ENCODE results near the gene LINS1. TPM values are rescaled to one million over a fixed set of nuclear protein-coding genes. Genes with fewer than 3 reads are reported as not detected.

The LINS1 gene
- total and polyA plus RNA-seq, 4 donors, result 7.1 to 19.2 (median 12.1) TPM

DNA sequence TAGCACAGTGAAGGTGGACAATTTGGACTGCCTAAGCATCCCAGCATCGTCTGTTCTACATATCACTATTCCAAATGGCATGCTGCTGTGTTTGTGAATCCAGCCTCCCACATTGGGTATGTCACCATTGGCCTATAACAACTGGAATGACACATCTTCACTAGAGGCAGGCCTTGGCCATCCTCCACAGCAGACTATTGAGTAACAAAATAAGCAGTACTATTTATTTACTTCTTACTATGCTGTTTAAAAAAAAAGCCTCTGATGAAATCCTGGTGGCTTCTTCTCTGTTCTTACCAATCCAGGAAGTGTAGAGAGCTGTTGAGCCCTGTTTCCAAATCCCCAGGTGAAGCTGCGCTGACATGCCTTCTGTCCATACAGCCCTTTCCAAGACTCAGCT, 42.7 kb downstream of the LINS1 start:
- H3K4me3 ChIP-seq (ENCODE audit: low read length in 2 of 2), result no peak overlapping the region
- H3K9me3 ChIP-seq (ENCODE audit: control insufficient read depth, low read length), result no peaks in the 10 kb centered on the region
- no peaks in the 10 kb centered on the region for H3K36me3 ChIP-seq (ENCODE audit: control insufficient read depth in 1 of 2, insufficient read depth in 2 of 2, low read length in 1 of 2)
- H3K27me3 ChIP-seq (ENCODE audit: control insufficient read depth in 1 of 2, insufficient read depth in 2 of 2, low read length in 1 of 2), result no peaks in the 10 kb centered on the region
- peak; percentile 48 for ATAC-seq (ENCODE audit: low FRiP score)
- intact Hi-C loops (cut with DNase I), result no loop called here
- H3K27ac ChIP-seq (ENCODE audit: low read depth in 1 of 2, low read length in 2 of 2), result no peak overlapping the region
- WGBS, 2 donors, result 88 to 95% methylated on average over 2 of the region's 2 CpGs
- DNase-seq, result no peak
- no peaks in the 10 kb centered on the region for H3K4me1 ChIP-seq (ENCODE audit: control insufficient read depth in 1 of 2, insufficient read depth in 2 of 2, low read length in 2 of 2)

DNA sequence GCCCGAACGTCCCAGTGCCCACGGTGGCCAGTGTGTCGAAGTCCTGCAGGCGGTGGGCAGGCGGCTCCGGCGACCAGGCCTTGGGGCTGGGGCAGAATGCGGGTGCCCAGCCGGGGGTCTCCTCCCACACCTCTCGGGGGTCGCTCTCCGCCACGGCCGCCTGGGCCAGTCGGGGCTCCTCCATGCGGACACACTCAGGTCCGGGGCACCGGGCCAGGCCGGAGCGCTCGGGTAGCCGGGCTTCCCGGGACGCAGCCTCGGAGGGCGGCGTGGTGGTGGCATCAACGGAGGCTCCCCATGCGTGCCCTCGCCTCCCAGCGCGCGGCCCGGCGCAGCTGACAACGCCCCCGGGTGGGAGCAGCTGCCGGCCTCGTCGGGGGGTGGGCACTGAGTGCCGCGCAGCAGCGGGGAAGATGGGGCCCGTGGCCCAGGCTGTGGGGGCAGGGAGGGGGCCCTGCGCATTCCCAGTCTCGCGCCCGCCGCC, 43.2 kb downstream of the LINS1 start:
- Histone ChIP-seq H3K36me3 (ENCODE audit: control insufficient read depth in 1 of 2, insufficient read depth in 2 of 2, low read length in 1 of 2) (no peaks in the 10 kb centered on the region), H3K27ac (ENCODE audit: low read depth in 1 of 2, low read length in 2 of 2) (no peak overlapping the region), H3K4me3 (ENCODE audit: low read length in 2 of 2) (no peak overlapping the region), H3K4me1 (ENCODE audit: control insufficient read depth in 1 of 2, insufficient read depth in 2 of 2, low read length in 2 of 2) (no peaks in the 10 kb centered on the region), H3K27me3 (ENCODE audit: control insufficient read depth in 1 of 2, insufficient read depth in 2 of 2, low read length in 1 of 2) (no peaks in the 10 kb centered on the region), H3K9me3 (ENCODE audit: control insufficient read depth, low read length) (no peaks in the 10 kb centered on the region)
- DNase-seq, result no peak
- intact Hi-C loops (cut with DNase I), result no loop called here
- ATAC-seq (ENCODE audit: low FRiP score), result no peak
- WGBS, 2 donors, result 94 to 96% methylated on average over 47 to 50 of the region's 50 CpGs

DNA sequence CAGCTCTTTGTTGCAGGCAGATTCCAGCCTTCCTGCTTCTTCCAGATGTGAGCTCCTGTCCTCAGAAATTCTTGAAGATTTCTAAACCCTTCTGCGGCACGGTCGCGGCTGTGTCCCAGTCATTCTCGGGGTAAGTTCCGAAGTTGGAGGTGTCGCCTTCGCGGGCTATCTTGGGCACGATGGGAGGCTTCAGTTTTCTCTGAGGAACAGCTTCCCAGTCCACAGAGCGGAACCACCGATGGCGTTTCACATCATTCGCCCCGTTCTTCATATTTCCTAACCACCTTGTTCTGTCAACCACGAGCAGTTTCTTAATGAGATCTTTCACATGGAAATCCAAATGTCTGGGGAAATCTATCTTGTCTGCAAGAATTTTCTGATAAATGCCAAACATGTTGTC, 48.5 kb downstream of the LINS1 start:
- ATAC-seq (ENCODE audit: low FRiP score), result no peak

DNA sequence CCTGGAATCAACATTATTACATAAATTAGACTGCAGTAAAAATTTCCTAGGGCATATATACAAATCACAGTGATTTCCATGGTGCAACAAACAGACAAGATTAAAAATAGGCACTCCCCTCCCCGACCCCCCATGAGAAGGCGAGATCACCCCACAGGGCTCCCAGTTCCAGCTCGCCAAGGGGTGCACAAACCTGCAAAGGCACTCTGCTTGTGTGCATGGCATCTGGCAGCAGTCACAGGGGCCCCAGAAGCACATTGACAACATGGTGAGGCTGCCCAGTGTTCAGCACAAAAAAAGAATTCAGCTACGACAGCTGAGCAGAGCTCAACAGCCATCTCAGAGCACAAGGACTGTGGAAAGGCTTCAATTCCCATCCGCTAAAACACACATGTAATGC, 54.0 kb downstream of the LINS1 start:
- Histone ChIP-seq H3K9me3 (ENCODE audit: control insufficient read depth, low read length) (no peaks in the 10 kb centered on the region), H3K4me3 (ENCODE audit: low read length in 2 of 2) (no peak overlapping the region), H3K27me3 (ENCODE audit: control insufficient read depth in 1 of 2, insufficient read depth in 2 of 2, low read length in 1 of 2) (no peaks in the 10 kb centered on the region), H3K4me1 (ENCODE audit: control insufficient read depth in 1 of 2, insufficient read depth in 2 of 2, low read length in 2 of 2) (no peaks in the 10 kb centered on the region), H3K27ac (ENCODE audit: low read depth in 1 of 2, low read length in 2 of 2) (no peak overlapping the region), H3K36me3 (ENCODE audit: control insufficient read depth in 1 of 2, insufficient read depth in 2 of 2, low read length in 1 of 2) (no peaks in the 10 kb centered on the region)
- WGBS, 2 donors, result 77 to 82% methylated on average over 5 of the region's 5 CpGs
- intact Hi-C loops (cut with DNase I), result no loop called here
- ATAC-seq (ENCODE audit: low FRiP score) (no peak), DNase-seq (no peak)

More for the DNA sequence above, 48.5 kb downstream of the LINS1 start:
- H3K4me1 ChIP-seq (ENCODE audit: control insufficient read depth in 1 of 2, insufficient read depth in 2 of 2, low read length in 2 of 2), result no peaks in the 10 kb centered on the region
- H3K4me3 ChIP-seq (ENCODE audit: low read length in 2 of 2), result no peak overlapping the region
- no peak for DNase-seq
- no peaks in the 10 kb centered on the region for H3K27me3 ChIP-seq (ENCODE audit: control insufficient read depth in 1 of 2, insufficient read depth in 2 of 2, low read length in 1 of 2)
- intact Hi-C loops (cut with DNase I), result no loop called here
- WGBS, 2 donors, result 91 to 93% methylated on average over 16 of the region's 16 CpGs
- H3K36me3 ChIP-seq (ENCODE audit: control insufficient read depth in 1 of 2, insufficient read depth in 2 of 2, low read length in 1 of 2), result no peaks in the 10 kb centered on the region
- H3K9me3 ChIP-seq (ENCODE audit: control insufficient read depth, low read length), result no peaks in the 10 kb centered on the region
- H3K27ac ChIP-seq (ENCODE audit: low read depth in 1 of 2, low read length in 2 of 2), result no peak overlapping the region

DNA sequence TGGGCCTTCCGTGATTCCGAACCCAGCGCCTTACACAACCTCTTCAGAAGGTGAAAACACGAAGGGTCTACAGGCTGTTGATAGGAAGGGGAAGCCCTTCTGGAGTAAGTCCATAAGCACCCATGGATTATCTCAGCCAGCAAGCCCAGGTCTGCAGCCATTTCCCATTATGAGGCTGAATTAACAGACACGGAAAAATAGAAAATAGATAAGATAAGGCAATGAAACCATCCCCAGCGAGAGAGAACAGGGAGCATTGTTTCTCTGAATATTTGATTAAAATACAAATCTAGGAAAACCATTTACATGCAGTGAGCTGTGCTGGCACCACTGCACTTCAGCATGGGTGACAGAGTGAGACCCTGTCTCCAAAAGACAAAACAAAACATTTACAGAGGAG, 57.0 kb downstream of the LINS1 start:
- no peaks in the 10 kb centered on the region for H3K36me3 ChIP-seq (ENCODE audit: control insufficient read depth in 1 of 2, insufficient read depth in 2 of 2, low read length in 1 of 2)
- DNase-seq (no peak), ATAC-seq (ENCODE audit: low FRiP score) (no peak)
- intact Hi-C loops (cut with DNase I), result no loop called here
- no peak overlapping the region for H3K27ac ChIP-seq (ENCODE audit: low read depth in 1 of 2, low read length in 2 of 2)
- WGBS, 2 donors, result 49 to 63% methylated on average over 6 of the region's 6 CpGs
- H3K4me3 ChIP-seq (ENCODE audit: low read length in 2 of 2), result no peak overlapping the region
- no peaks in the 10 kb centered on the region for H3K9me3 ChIP-seq (ENCODE audit: control insufficient read depth, low read length)
- H3K27me3 ChIP-seq (ENCODE audit: control insufficient read depth in 1 of 2, insufficient read depth in 2 of 2, low read length in 1 of 2), result no peaks in the 10 kb centered on the region
- no peaks in the 10 kb centered on the region for H3K4me1 ChIP-seq (ENCODE audit: control insufficient read depth in 1 of 2, insufficient read depth in 2 of 2, low read length in 2 of 2)

DNA sequence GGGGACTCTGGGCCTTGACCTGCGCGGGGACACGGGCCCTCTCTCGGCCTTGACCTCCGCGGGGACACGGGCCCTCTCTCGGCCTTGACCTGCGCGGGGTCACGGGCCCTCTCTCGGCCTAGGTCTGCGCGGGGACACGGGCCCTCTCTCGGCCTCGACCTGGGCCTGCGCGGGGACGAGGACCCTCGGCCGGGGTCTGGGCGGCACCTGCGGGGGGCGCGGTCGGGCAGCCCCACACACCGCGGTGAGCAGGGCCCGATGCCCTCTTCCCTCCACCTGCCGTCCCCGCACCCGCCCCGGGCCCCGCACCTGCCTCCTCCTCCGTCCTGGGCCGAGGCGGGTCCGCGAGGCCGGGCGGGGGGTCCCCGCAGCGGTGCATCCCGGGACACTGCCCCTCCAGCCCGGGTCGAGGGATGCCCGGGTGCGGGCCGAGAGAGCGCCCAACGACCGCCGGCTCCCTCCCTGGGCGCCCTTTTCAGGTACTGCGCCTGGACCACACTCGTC, 57.6 kb downstream of the LINS1 start:
- H3K9me3 ChIP-seq (ENCODE audit: control insufficient read depth, low read length), result no peaks in the 10 kb centered on the region
- H3K27ac ChIP-seq (ENCODE audit: low read depth in 1 of 2, low read length in 2 of 2), result no peak overlapping the region
- no peaks in the 10 kb centered on the region for H3K4me1 ChIP-seq (ENCODE audit: control insufficient read depth in 1 of 2, insufficient read depth in 2 of 2, low read length in 2 of 2)
- no peaks in the 10 kb centered on the region for H3K27me3 ChIP-seq (ENCODE audit: control insufficient read depth in 1 of 2, insufficient read depth in 2 of 2, low read length in 1 of 2)
- WGBS, 2 donors, result 10 to 65% methylated on average over 35 to 57 of the region's 57 CpGs
- no peaks in the 10 kb centered on the region for H3K36me3 ChIP-seq (ENCODE audit: control insufficient read depth in 1 of 2, insufficient read depth in 2 of 2, low read length in 1 of 2)
- no peak for DNase-seq
- no peak overlapping the region for H3K4me3 ChIP-seq (ENCODE audit: low read length in 2 of 2)
- no peak for ATAC-seq (ENCODE audit: low FRiP score)
- intact Hi-C loops (cut with DNase I), result no loop called here

DNA sequence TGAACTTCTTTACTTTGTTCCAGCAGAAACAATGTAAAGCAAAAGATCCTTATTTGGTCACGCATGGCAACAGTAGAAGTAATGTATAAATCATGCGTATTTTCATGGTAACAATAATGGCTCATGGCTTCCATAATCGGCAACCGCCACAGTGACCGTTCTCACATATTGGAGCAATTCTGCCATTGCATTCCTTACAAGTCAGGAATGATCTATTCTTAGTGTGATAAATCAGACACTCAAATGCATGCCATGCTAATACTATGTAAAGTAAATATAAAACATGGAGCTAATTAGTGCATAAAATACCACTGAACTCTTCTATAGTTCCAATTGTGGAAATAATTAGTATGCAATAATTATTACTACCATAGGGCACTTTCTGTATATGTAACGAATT, 59.7 kb downstream of the LINS1 start:
- H3K4me3 ChIP-seq (ENCODE audit: low read length in 2 of 2), result no peak overlapping the region
- H3K4me1 ChIP-seq (ENCODE audit: control insufficient read depth in 1 of 2, insufficient read depth in 2 of 2, low read length in 2 of 2), result no peaks in the 10 kb centered on the region
- intact Hi-C loops (cut with DNase I), result no loop called here
- ATAC-seq (ENCODE audit: low FRiP score) (no peak), DNase-seq (no peak)
- WGBS, 2 donors, result 60 to 75% methylated on average over 6 of the region's 6 CpGs
- no peaks in the 10 kb centered on the region for H3K36me3 ChIP-seq (ENCODE audit: control insufficient read depth in 1 of 2, insufficient read depth in 2 of 2, low read length in 1 of 2)
- H3K27me3 ChIP-seq (ENCODE audit: control insufficient read depth in 1 of 2, insufficient read depth in 2 of 2, low read length in 1 of 2), result no peaks in the 10 kb centered on the region
- no peak overlapping the region for H3K27ac ChIP-seq (ENCODE audit: low read depth in 1 of 2, low read length in 2 of 2)
- H3K9me3 ChIP-seq (ENCODE audit: control insufficient read depth, low read length), result no peaks in the 10 kb centered on the region

DNA sequence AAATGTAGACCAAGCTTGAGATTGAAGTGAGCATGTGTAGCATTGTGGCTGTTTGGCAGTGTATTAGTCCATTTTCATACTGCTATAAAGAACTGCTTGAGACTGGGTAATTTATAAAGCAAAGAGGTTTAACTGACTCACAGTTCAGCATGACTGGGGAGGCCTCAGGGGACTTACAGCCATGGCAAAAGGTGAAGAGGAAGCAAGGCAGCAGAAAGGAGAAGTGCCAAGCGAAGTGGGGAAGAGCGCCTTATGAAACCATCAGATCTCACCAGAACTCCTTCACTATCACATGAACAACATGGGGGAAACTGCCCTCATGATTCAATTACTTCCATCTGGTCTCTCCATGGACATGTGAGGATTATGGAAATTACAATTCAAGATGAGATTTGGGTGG, 64.7 kb downstream of the LINS1 start:
- no peak for DNase-seq
- Histone ChIP-seq H3K4me1 (ENCODE audit: control insufficient read depth in 1 of 2, insufficient read depth in 2 of 2, low read length in 2 of 2) (no peaks in the 10 kb centered on the region), H3K36me3 (ENCODE audit: control insufficient read depth in 1 of 2, insufficient read depth in 2 of 2, low read length in 1 of 2) (no peaks in the 10 kb centered on the region), H3K27me3 (ENCODE audit: control insufficient read depth in 1 of 2, insufficient read depth in 2 of 2, low read length in 1 of 2) (no peaks in the 10 kb centered on the region), H3K4me3 (ENCODE audit: low read length in 2 of 2) (no peak overlapping the region), H3K9me3 (ENCODE audit: control insufficient read depth, low read length) (no peaks in the 10 kb centered on the region), H3K27ac (ENCODE audit: low read depth in 1 of 2, low read length in 2 of 2) (no peak overlapping the region)
- no peak for ATAC-seq (ENCODE audit: low FRiP score)
- intact Hi-C loops (cut with DNase I), result no loop called here
- 52 to 69% methylated on average over 2 of the region's 2 CpGs for WGBS, 2 donors

DNA sequence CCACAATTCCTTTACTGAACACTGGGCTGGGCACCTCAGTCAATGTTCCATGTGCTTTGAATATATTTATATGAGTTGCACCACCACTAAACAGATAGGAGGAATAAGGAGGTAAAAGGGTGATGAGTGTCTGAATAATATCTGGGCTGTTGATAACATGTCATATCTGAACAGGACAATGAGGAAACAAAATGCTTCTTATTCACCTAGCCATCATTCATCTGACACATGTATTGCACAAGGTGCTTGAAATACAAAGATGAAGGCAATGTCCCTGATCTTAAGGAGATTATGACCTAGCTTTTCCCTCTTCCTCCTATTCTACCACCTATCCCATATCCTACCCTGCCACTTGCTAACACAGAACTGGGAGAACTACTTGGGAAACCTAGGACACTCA, 65.3 kb downstream of the LINS1 start:
- Histone ChIP-seq H3K4me3 (ENCODE audit: low read length in 2 of 2) (no peak overlapping the region), H3K36me3 (ENCODE audit: control insufficient read depth in 1 of 2, insufficient read depth in 2 of 2, low read length in 1 of 2) (no peaks in the 10 kb centered on the region), H3K27ac (ENCODE audit: low read depth in 1 of 2, low read length in 2 of 2) (no peak overlapping the region), H3K4me1 (ENCODE audit: control insufficient read depth in 1 of 2, insufficient read depth in 2 of 2, low read length in 2 of 2) (no peaks in the 10 kb centered on the region), H3K27me3 (ENCODE audit: control insufficient read depth in 1 of 2, insufficient read depth in 2 of 2, low read length in 1 of 2) (no peaks in the 10 kb centered on the region), H3K9me3 (ENCODE audit: control insufficient read depth, low read length) (no peaks in the 10 kb centered on the region)
- ATAC-seq (ENCODE audit: low FRiP score), result no peak
- intact Hi-C loops (cut with DNase I), result no loop called here
- DNase-seq, result no peak

Data from aorta (tissue), 5 donors.